Type B pancreatic cell (in vitro differentiated cells): ENCODE data around the gene NPHP1. TPM values are rescaled to one million over a fixed set of nuclear protein-coding genes. Genes with fewer than 3 reads are reported as not detected.
"Not testable (repeated sequence)": the region's sequence is repeated elsewhere in the genome, so short reads cannot be mapped to it uniquely, and the experiment has no call there.

Experiments
- DNase-seq: peaks from one replicate; pipeline ENCODE4 v3.0.0; 2021; ENCODE audit warnings: mixed read lengths; ENCODE audit not compliant: unreplicated experiment; ENCODE audit errors: extremely low spot score
- H3K27ac Mint-ChIP-seq: 2 replicates; pipeline ENCODE4 v1.8.0; 2021; ENCODE audit warnings: mild to moderate bottlenecking, mixed read lengths
- H3K27me3 Mint-ChIP-seq: 2 replicates; pipeline ENCODE4 v1.8.0; 2021; ENCODE audit warnings: mixed read lengths
- H3K36me3 Mint-ChIP-seq: 2 replicates; pipeline ENCODE4 v1.8.0; 2021; ENCODE audit warnings: mixed read lengths
- H3K4me1 Mint-ChIP-seq: one replicate; pipeline ENCODE4 v1.8.0; 2021; ENCODE audit warnings: mixed read lengths; ENCODE audit not compliant: unreplicated experiment
- H3K4me3 Mint-ChIP-seq: 2 replicates; pipeline ENCODE4 v1.8.0; 2021; ENCODE audit warnings: mild to moderate bottlenecking, mixed read lengths
- H3K9me3 Mint-ChIP-seq: 2 replicates; pipeline ENCODE4 v1.8.0; 2021; ENCODE audit warnings: mixed read lengths
- CTCF ChIP-seq: fragments of 200-600 bp; sonication (generic); conservative IDR thresholded peaks from 2 replicates; pipeline ENCODE4 v1.5.0; 2021; ENCODE audit warnings: antibody characterized with exemption, mild to moderate bottlenecking
- total RNA-seq: library from RNA; stranded (reverse); gene quantifications from 2 replicates; pipeline ENCODE4 v1.2.1, GENCODE V29; 2021; ENCODE audit warnings: low replicate concordance

NPHP1 gene
- total RNA-seq, 1 donor from 2014 or later = 8.2 TPM

GRCh38 chr2:110220190-110220564 is 15.4 kb upstream of the NPHP1 start:
- Mint-ChIP-seq H3K4me3 (no peak overlapping the region), H3K9me3 (no peaks in the 10 kb centered on the region), H3K36me3 (no peaks in the 10 kb centered on the region), H3K4me1 (no peaks in the 10 kb centered on the region), H3K27ac (no peak overlapping the region), H3K27me3 (peaks cover 71% of the 10 kb centered on the region)
- TF ChIP-seq CTCF = no peak
- no peak for DNase-seq

GRCh38 chr2:110219496-110220189 is 14.8 kb upstream of the NPHP1 start:
- DNase-seq = no peak
- no peak for TF ChIP-seq CTCF
- Mint-ChIP-seq H3K36me3 (no peaks in the 10 kb centered on the region), H3K4me3 (no peak overlapping the region), H3K27me3 (peaks cover 70% of the 10 kb centered on the region), H3K9me3 (no peaks in the 10 kb centered on the region), H3K4me1 (no peaks in the 10 kb centered on the region), H3K27ac (no peak overlapping the region)

- not testable (repeated sequence) for H3K4me1 Mint-ChIP-seq, H3K27ac Mint-ChIP-seq, H3K9me3 Mint-ChIP-seq, H3K4me3 Mint-ChIP-seq, H3K36me3 Mint-ChIP-seq, DNase-seq
- H3K27me3 Mint-ChIP-seq = peaks cover 69% of the 10 kb centered on the region
These were observed 14.1 kb upstream of the NPHP1 start for GRCh38 chr2:110218889-110219288.

GRCh38 chr2:110216803-110217202 is 12.0 kb upstream of the NPHP1 start:
- no peak overlapping the region for H3K4me3 Mint-ChIP-seq
- no peak for TF ChIP-seq CTCF
- H3K36me3 Mint-ChIP-seq = no peaks in the 10 kb centered on the region
- no peak for DNase-seq
- no peaks in the 10 kb centered on the region for H3K4me1 Mint-ChIP-seq
- H3K27ac Mint-ChIP-seq = no peak overlapping the region
- peaks cover 57% of the 10 kb centered on the region for H3K27me3 Mint-ChIP-seq
- no peaks in the 10 kb centered on the region for H3K9me3 Mint-ChIP-seq

GRCh38 chr2:110216199-110216598 is 11.4 kb upstream of the NPHP1 start:
- DNase-seq = no peak
- Mint-ChIP-seq H3K9me3 (no peaks in the 10 kb centered on the region), H3K27me3 (peaks cover 51% of the 10 kb centered on the region), H3K4me3 (no peak overlapping the region), H3K4me1 (peaks cover 4% of the 10 kb centered on the region), H3K36me3 (no peaks in the 10 kb centered on the region), H3K27ac (no peak overlapping the region)
- TF ChIP-seq CTCF = no peak

GRCh38 chr2:110215566-110216158 is 10.8 kb upstream of the NPHP1 start:
- no peaks in the 10 kb centered on the region for H3K9me3 Mint-ChIP-seq
- H3K27me3 Mint-ChIP-seq = peaks cover 48% of the 10 kb centered on the region
- DNase-seq = no peak
- H3K4me1 Mint-ChIP-seq = peaks cover 4% of the 10 kb centered on the region
- no peaks in the 10 kb centered on the region for H3K36me3 Mint-ChIP-seq
- no peak overlapping the region for H3K4me3 Mint-ChIP-seq
- TF ChIP-seq CTCF = no peak
- no peak overlapping the region for H3K27ac Mint-ChIP-seq
